ENCODE data around the gene RRAS2. TPM values are rescaled to one million over a fixed set of nuclear protein-coding genes. Genes with fewer than 3 reads are reported as not detected.
"Not testable (repeated sequence)": the region's sequence is repeated elsewhere in the genome, so short reads cannot be mapped to it uniquely, and the experiment has no call there.

RRAS2 gene
- total RNA-seq (2022) (128 and 145 TPM in 2 replicates), Bru-seq, nascent RNA (percentile 94 among the genes with signal in this experiment), BruChase-seq, experiment 1, labeled RNA remaining after a 6-hour chase (percentile 94 among the genes with signal in this experiment), BruChase-seq, experiment 2, labeled RNA remaining after a 2-hour chase (percentile 93 among the genes with signal in this experiment)
- long read RNA-seq, transcript RRAS2-203 (6 exons, 970 nt): minor isoform, 12 of 212 reads
- long read RNA-seq, transcript RRAS2-201 (6 exons, 1,516 nt): major isoform, 120 of 212 reads
- long read RNA-seq, partial matches to known transcripts: 3 of 212 reads
- long read RNA-seq, other reads (novel, unspliced or antisense): 76 of 212 reads

DNA sequence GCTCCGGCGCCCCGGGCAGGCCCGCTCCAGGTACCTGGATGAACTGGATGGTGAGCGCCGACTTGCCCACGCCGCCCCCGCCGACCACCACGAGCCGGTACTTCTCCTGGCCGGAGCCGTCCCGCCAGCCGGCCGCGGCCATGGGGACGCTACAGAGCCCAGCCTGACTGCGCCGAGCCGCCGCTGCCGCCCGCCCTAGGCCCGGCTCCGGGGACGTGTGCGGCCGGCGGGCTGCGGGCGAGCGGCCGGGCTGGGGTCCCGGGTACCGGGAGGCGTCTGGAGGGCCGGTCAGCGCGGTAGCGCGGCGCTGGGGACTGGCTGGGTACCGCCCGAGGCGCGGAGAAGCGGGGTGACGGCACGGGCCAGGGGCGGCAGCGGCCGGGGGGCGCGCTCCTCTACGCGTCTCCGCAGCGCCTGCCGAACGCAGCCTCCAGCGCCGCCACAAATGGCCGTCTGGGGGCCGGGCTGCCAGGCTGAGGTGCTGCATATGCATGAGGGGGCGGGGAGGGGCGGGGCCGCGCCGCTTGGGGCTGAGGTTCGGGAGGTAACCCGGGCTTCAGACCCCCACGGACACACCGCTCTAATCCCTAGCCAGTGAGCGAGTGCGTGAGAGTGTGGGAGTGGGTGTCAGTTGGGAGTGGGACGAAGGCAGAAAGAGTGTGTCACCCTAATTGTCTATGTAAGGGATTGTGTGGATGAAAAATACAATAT is at the start of gene RRAS2:
Gene RRAS2, minus strand, starts transcription at position 455 of the 711 bp plus-strand sequence. Its CDS starts 313 bp downstream, at position 142.
- intact Hi-C loops (cut with micrococcal nuclease): loop anchor here (1.0 to 5.0 kb wide), 5 partner anchors 22 to 96 kb away; no protein-coding TSS in a partner anchor
- peak; percentile 74 for DNase-seq (ENCODE audit: unreplicated experiment)
- Mint-ChIP-seq H3K4me3 (ENCODE audit: unreplicated experiment) (peak within 1 kb of the TSS; percentile 94), H3K27me3 (ENCODE audit: insufficient read depth, unreplicated experiment) (no peaks in the 10 kb centered on the region), H3K36me3 (ENCODE audit: insufficient read depth, unreplicated experiment) (peaks cover 9% of the 10 kb centered on the region), H3K4me1 (ENCODE audit: insufficient read depth, unreplicated experiment) (peaks cover 32% of the 10 kb centered on the region), H3K9me3 (ENCODE audit: unreplicated experiment) (no peaks in the 10 kb centered on the region), H3K27ac (ENCODE audit: low read depth, unreplicated experiment) (peak within 1 kb of the TSS; percentile 97)
- ChIA-PET CTCF (interaction anchor here (0.8 to 1.6 kb wide), 5 partner anchors 22 to 95 kb away, joined by 3 to 6 read pairs (median 4); no protein-coding TSS in a partner anchor), POLR2A (interaction anchor here (0.7 to 5.3 kb wide), 27 partner anchors 10 to 70 kb away, joined by 3 to 38 read pairs (median 4); no protein-coding TSS in a partner anchor)
- no TSS peak for BruUV-seq (replicated peaks)
- TF ChIP-seq, protein P1, sequence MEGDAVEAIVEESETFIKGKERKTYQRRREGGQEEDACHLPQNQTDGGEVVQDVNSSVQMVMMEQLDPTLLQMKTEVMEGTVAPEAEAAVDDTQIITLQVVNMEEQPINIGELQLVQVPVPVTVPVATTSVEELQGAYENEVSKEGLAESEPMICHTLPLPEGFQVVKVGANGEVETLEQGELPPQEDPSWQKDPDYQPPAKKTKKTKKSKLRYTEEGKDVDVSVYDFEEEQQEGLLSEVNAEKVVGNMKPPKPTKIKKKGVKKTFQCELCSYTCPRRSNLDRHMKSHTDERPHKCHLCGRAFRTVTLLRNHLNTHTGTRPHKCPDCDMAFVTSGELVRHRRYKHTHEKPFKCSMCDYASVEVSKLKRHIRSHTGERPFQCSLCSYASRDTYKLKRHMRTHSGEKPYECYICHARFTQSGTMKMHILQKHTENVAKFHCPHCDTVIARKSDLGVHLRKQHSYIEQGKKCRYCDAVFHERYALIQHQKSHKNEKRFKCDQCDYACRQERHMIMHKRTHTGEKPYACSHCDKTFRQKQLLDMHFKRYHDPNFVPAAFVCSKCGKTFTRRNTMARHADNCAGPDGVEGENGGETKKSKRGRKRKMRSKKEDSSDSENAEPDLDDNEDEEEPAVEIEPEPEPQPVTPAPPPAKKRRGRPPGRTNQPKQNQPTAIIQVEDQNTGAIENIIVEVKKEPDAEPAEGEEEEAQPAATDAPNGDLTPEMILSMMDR (IDR thresholded peaks at IDR 0.05; ENCODE audit: unreplicated experiment): no peak

DNA sequence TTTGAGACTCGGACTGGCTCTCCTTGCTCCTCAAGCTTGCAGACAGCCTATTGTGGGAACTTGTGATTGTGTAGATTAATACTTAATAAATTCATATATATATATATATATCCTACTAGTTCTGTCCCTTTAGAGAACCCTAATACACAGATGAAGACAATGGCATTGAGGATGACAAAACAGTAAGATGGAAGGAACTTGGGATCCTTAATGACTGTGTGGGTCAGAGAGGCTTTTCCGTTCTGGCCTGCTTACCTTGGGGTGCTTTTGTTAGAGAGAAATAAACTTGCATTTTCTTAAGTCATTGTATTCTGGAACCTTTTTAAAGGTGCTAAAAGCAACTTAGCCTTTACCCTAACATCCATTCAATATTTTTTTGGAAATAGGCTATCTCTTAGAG is 49.6 kb upstream of the RRAS2 start:
- peaks cover 44% of the 10 kb centered on the region for H3K4me1 Mint-ChIP-seq (ENCODE audit: insufficient read depth, unreplicated experiment)
- no peaks in the 10 kb centered on the region for H3K9me3 Mint-ChIP-seq (ENCODE audit: unreplicated experiment)
- intact Hi-C loops (cut with micrococcal nuclease): no loop called here
- no peaks in the 10 kb centered on the region for H3K27me3 Mint-ChIP-seq (ENCODE audit: insufficient read depth, unreplicated experiment)
- ChIA-PET POLR2A (interaction anchor here (1.6 kb wide), 1 partner anchor 13 kb away, joined by 4 read pairs; no protein-coding TSS in a partner anchor), CTCF (interaction anchor here (0.6 to 1.6 kb wide), 2 partner anchors 10 to 300 kb away, joined by 3 to 11 read pairs; no protein-coding TSS in a partner anchor)
- TF ChIP-seq, protein P1 (IDR thresholded peaks at IDR 0.05; ENCODE audit: unreplicated experiment): no peak
- no TSS peak for BruUV-seq (replicated peaks)
- H3K36me3 Mint-ChIP-seq (ENCODE audit: insufficient read depth, unreplicated experiment): no peaks in the 10 kb centered on the region
- H3K4me3 Mint-ChIP-seq (ENCODE audit: unreplicated experiment): no peak overlapping the region
- H3K27ac Mint-ChIP-seq (ENCODE audit: low read depth, unreplicated experiment): no peak overlapping the region
- no peak for DNase-seq (ENCODE audit: unreplicated experiment)

DNA sequence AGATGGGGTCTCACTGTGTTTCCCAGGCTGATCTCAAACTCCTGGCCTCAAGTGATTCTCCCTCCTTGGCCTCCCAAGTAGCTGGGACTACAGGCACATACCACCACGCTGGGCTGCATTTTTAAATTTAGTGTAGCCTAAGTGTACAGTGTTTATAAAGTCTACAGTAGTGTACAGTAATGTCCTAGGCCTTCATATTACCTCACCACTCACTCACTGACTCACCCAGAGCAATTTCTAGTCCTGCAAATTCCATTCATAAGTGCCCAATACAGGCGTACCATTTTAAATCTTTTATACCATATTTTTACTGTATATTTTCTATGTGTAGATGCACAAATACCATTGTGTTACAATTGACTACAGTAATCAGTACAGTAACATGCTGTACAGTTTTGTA is 47.1 kb upstream of the RRAS2 start:
- H3K36me3 Mint-ChIP-seq (ENCODE audit: insufficient read depth, unreplicated experiment); H3K27me3 Mint-ChIP-seq (ENCODE audit: insufficient read depth, unreplicated experiment); intact Hi-C loops (cut with micrococcal nuclease); H3K9me3 Mint-ChIP-seq (ENCODE audit: unreplicated experiment); BruUV-seq (replicated peaks); DNase-seq (ENCODE audit: unreplicated experiment); H3K27ac Mint-ChIP-seq (ENCODE audit: low read depth, unreplicated experiment); H3K4me3 Mint-ChIP-seq (ENCODE audit: unreplicated experiment): not testable (repeated sequence)
- H3K4me1 Mint-ChIP-seq (ENCODE audit: insufficient read depth, unreplicated experiment): peaks cover 20% of the 10 kb centered on the region
- POLR2A ChIA-PET: interaction anchor here (1.0 kb wide), 1 partner anchor 10 kb away, joined by 3 read pairs; no protein-coding TSS in a partner anchor
- CTCF ChIA-PET: interaction anchor here (0.8 to 1.7 kb wide), 5 partner anchors 10 to 98 kb away, joined by 3 to 8 read pairs (median 4); no protein-coding TSS in a partner anchor

DNA sequence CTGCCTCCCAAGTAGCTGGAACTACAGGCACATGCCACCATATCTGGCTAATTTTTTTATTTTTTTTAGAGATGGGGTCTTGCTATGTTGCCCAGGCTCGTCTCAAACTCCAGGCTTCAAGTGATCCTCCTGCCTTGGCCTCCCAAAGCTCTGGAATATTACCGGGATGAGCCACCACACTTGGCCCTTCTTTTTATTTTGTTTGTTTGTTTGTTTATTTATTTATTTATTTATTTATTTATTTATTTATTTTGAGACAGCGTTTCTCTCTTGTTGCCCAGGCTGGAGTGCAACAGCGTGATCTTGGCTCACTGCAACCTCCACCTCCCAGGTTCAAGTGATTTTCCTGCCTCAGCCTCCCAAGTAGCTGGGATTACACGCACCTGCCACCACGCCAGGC is 44.5 kb upstream of the RRAS2 start:
- CTCF ChIA-PET: interaction anchor here (0.6 to 1.5 kb wide), 5 partner anchors 9 to 96 kb away, joined by 3 to 5 read pairs (median 4); partner anchors contain the start of gene COPB1
- H3K9me3 Mint-ChIP-seq (ENCODE audit: unreplicated experiment); H3K4me1 Mint-ChIP-seq (ENCODE audit: insufficient read depth, unreplicated experiment); intact Hi-C loops (cut with micrococcal nuclease); H3K27ac Mint-ChIP-seq (ENCODE audit: low read depth, unreplicated experiment); BruUV-seq (replicated peaks); H3K4me3 Mint-ChIP-seq (ENCODE audit: unreplicated experiment); DNase-seq (ENCODE audit: unreplicated experiment); H3K36me3 Mint-ChIP-seq (ENCODE audit: insufficient read depth, unreplicated experiment); H3K27me3 Mint-ChIP-seq (ENCODE audit: insufficient read depth, unreplicated experiment): not testable (repeated sequence)
- POLR2A ChIA-PET: interaction anchor here (0.7 kb wide), 1 partner anchor 19 kb away, joined by 3 read pairs; no protein-coding TSS in a partner anchor
